Neural crest cell (in vitro differentiated cells): ENCODE measurements around the gene TANC1. TPM values are rescaled to one million over a fixed set of nuclear protein-coding genes. Genes with fewer than 3 reads are reported as not detected.

ENCODE experiments used
- DNase-seq: peaks from one replicate; pipeline ENCODE4 v3.0.0; 2021; ENCODE audit warnings: low read depth, mixed read lengths, low spot score
- H3K27ac Mint-ChIP-seq: one replicate; pipeline ENCODE4 v1.8.0; 2021; ENCODE audit warnings: mild to moderate bottlenecking, mixed read lengths; ENCODE audit not compliant: unreplicated experiment
- H3K27me3 Mint-ChIP-seq: 2 replicates; pipeline ENCODE4 v1.8.0; 2021; ENCODE audit warnings: low read depth, mild to moderate bottlenecking, mixed read lengths
- H3K36me3 Mint-ChIP-seq: 2 replicates; pipeline ENCODE4 v1.8.0; 2021; ENCODE audit warnings: low read depth, mild to moderate bottlenecking, mixed read lengths
- H3K4me1 Mint-ChIP-seq: 2 replicates; pipeline ENCODE4 v1.8.0; 2021; ENCODE audit warnings: mixed read lengths
- H3K4me3 Mint-ChIP-seq: one replicate; pipeline ENCODE4 v1.8.0; 2021; ENCODE audit warnings: mild to moderate bottlenecking, mixed read lengths
- H3K9me3 Mint-ChIP-seq: 2 replicates; pipeline ENCODE4 v1.8.0; 2021; ENCODE audit warnings: mixed read lengths
- CTCF ChIP-seq: fragments of 200-600 bp; sonication (generic); conservative IDR thresholded peaks from 2 replicates; pipeline ENCODE4 v1.5.0; 2021; ENCODE audit warnings: antibody characterized with exemption, mild to moderate bottlenecking
- total RNA-seq: library from RNA; stranded (reverse); gene quantifications from 2 replicates; pipeline ENCODE4 v1.2.1, GENCODE V29; 2021

TANC1 gene
- total RNA-seq, 1 donor from 2014 or later = 13.2 TPM

- no peak for DNase-seq
- Mint-ChIP-seq H3K9me3 (peaks cover 21% of the 10 kb centered on the region), H3K4me3 (no peak overlapping the region), H3K27ac (no peak overlapping the region), H3K36me3 (peaks cover 24% of the 10 kb centered on the region), H3K27me3 (no peaks in the 10 kb centered on the region), H3K4me1 (no peaks in the 10 kb centered on the region)
- TF ChIP-seq CTCF = no peak
Measured at GRCh38 chr2:159017837-159018236, 49.4 kb downstream of the TANC1 start.

GRCh38 chr2:159019021-159019420, 50.6 kb downstream of the TANC1 start:
- H3K27me3 Mint-ChIP-seq = no peaks in the 10 kb centered on the region
- peaks cover 20% of the 10 kb centered on the region for H3K9me3 Mint-ChIP-seq
- TF ChIP-seq CTCF = no peak
- H3K27ac Mint-ChIP-seq = no peak overlapping the region
- DNase-seq = no peak
- H3K4me1 Mint-ChIP-seq = no peaks in the 10 kb centered on the region
- H3K36me3 Mint-ChIP-seq = peaks cover 19% of the 10 kb centered on the region
- no peak overlapping the region for H3K4me3 Mint-ChIP-seq

GRCh38 chr2:159022019-159022418, 53.6 kb downstream of the TANC1 start:
- Mint-ChIP-seq H3K9me3 (no peaks in the 10 kb centered on the region), H3K27me3 (no peaks in the 10 kb centered on the region), H3K4me1 (no peaks in the 10 kb centered on the region), H3K27ac (no peak overlapping the region), H3K36me3 (peaks cover under 1% of the 10 kb centered on the region), H3K4me3 (no peak overlapping the region)
- DNase-seq = no peak
- TF ChIP-seq CTCF = no peak

- Mint-ChIP-seq H3K4me1 (peaks cover 14% of the 10 kb centered on the region), H3K9me3 (no peaks in the 10 kb centered on the region), H3K36me3 (no peaks in the 10 kb centered on the region), H3K27me3 (no peaks in the 10 kb centered on the region), H3K27ac (no peak overlapping the region), H3K4me3 (no peak overlapping the region)
- DNase-seq = no peak
- no peak for TF ChIP-seq CTCF
Measured at GRCh38 chr2:159026170-159026569, 57.7 kb downstream of the TANC1 start.

- no peak for TF ChIP-seq CTCF
- Mint-ChIP-seq H3K4me1 (peaks cover 35% of the 10 kb centered on the region), H3K27me3 (no peaks in the 10 kb centered on the region), H3K36me3 (no peaks in the 10 kb centered on the region), H3K27ac (no peak overlapping the region), H3K4me3 (no peak overlapping the region), H3K9me3 (no peaks in the 10 kb centered on the region)
- DNase-seq = no peak
Measured at GRCh38 chr2:159028776-159029175, 60.3 kb downstream of the TANC1 start.

- H3K36me3 Mint-ChIP-seq = no peaks in the 10 kb centered on the region
- peaks cover 47% of the 10 kb centered on the region for H3K4me1 Mint-ChIP-seq
- H3K9me3 Mint-ChIP-seq = no peaks in the 10 kb centered on the region
- peak overlapping the region; percentile 12 for H3K27ac Mint-ChIP-seq
- no peak for DNase-seq
- H3K4me3 Mint-ChIP-seq = no peak overlapping the region
- no peaks in the 10 kb centered on the region for H3K27me3 Mint-ChIP-seq
- no peak for TF ChIP-seq CTCF
Measured at GRCh38 chr2:159029936-159030335, 61.5 kb downstream of the TANC1 start.
